Pulmonary artery endothelial cell (primary cell): ENCODE data around the gene INPP5A. TPM values are rescaled to one million over a fixed set of nuclear protein-coding genes. Genes with fewer than 3 reads are reported as not detected.
"Not testable (repeated sequence)": the region's sequence is repeated elsewhere in the genome, so short reads cannot be mapped to it uniquely, and the experiment has no call there.

ENCODE experiments used
- DNase-seq: peaks from one replicate; pipeline ENCODE4 v3.0.0-alpha.2; 2011; ENCODE audit warnings: low read depth, low spot score
- total RNA-seq: library from RNA; depleted of rRNA; stranded (reverse); fragments of >200 nt; gene quantifications from 2 replicates; pipeline ENCODE4 v1.2.3, GENCODE V29; 2014

The INPP5A gene
- total RNA-seq, 1 donor from 2014 or later = 25.4 TPM

DNA sequence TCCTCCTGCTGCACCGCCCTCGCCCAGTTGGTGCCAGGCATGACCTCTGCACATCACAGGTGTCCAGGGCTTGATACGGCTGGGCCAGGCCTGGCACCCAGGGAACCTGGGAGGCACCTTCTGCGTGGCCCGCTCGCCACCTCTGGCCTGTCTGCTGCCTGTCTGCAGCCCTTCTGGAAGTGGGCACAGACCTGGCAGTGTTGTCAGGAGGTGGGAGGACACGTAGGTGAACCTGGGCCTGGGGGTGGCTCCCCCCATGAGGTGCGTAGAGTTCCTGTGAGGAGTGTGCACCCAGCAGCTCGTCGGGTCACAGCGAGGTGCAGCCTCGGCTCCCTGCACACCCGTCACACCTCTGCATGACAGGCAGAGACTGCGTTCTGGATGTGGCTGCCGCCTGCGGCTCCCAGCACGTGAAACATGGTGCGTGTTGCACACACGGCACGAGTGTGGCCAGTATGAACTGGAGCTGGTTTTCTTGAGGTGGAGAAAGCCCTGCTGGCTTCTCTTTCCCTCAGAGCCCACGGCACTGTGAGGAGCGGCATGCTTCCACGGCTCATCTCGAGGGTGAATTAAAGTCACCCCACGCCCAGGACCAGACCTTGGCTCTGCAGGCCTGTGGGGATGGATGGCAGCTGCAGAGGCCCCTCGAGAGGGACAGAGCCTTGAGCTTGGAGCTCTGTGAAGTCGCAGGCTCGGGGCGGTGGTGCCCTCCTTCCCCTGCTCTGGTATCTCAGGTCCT is 24.8 kb downstream of the INPP5A start:
- DNase-seq = no peak

DNA sequence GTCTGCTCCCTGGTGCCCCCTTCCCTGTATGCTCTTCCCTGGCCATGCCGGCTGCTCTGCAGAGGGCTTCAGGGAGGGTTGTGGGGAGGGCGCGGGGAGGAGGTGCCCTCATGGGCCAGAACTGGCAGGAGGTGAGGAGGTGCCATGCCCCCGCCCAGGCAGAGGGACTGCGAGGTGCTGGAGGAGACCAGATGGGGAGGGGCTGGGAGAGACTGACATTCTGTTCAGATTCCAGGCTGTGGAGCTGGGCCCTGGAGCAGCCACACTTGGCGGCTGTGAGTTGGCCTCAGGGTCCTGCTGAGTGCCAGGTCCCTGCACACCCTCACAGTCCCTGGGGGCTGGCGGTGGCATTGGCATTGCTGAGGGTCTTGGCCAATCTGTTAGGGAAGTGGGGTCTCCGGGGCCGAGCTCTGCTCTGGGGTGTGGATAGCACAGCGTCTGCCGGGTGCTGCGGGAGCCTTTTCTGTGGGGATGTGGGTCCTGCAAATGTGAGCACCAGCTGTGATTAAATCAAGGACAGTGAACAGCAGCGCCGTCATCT is 25.4 kb downstream of the INPP5A start:
- DNase-seq = no peak

- DNase-seq = no peak
Measured at GRCh38 chr10:132563485-132564248, 26.1 kb downstream of the INPP5A start.

DNA sequence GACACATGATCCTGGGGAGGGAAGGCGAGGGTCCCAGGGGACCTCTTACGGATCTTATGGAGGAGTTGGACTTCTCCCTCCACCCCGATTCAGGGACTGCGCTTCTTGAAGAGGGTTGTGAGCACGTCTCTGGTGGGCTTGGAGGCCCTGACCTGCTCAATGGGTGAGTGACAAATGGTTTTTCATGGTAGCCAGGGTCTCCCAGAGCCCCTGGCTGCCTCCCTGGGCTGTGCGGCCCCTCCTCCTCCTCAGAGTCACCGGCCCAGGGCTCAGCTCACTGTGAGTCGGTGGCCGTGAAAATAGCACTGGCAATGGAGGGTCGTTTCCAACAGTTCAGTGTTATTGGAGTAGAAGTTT is 26.6 kb downstream of the INPP5A start:
- no peak for DNase-seq

- DNase-seq = no peak
Measured at GRCh38 chr10:132564690-132565089, 27.1 kb downstream of the INPP5A start.

DNA sequence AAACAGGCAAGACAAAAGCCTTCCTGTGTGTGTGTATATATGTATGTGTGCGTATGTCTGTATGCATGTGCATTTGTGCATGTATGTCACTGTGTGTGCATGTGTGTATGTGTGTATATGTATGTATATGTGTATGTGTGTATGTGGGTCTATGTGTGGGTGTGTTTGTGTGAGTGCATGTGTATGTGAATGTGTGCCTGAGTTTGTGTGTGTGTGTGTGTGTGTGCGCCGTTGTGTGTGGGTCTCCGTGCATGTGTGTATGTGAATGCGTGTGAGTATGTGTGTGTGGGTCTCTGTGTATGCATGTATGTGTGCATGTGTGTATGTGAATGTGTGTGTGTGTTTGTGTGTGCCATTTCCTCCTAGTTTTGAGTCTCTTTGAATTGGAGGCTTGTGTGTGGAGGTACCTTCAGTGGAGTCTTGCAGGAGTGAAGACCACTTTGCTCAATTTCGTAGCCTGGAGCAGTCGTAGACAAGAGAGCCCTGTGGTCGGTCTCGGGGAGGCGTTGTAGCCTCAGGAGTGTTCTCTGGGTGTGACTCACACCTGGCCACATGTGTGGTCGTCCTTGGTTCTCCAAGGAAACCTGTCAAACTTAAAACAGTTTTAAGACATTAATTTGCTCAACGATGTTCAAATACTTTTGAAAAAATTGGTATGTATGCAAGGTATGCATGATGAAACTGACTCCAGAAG is 28.1 kb downstream of the INPP5A start:
- DNase-seq = no peak

GRCh38 chr10:132566892-132567291 is 29.3 kb downstream of the INPP5A start:
- DNase-seq = no peak

- no peak for DNase-seq
Measured at GRCh38 chr10:132570265-132570664, 32.7 kb downstream of the INPP5A start.

GRCh38 chr10:132570771-132571649 is 33.4 kb downstream of the INPP5A start:
- DNase-seq = no peak

DNA sequence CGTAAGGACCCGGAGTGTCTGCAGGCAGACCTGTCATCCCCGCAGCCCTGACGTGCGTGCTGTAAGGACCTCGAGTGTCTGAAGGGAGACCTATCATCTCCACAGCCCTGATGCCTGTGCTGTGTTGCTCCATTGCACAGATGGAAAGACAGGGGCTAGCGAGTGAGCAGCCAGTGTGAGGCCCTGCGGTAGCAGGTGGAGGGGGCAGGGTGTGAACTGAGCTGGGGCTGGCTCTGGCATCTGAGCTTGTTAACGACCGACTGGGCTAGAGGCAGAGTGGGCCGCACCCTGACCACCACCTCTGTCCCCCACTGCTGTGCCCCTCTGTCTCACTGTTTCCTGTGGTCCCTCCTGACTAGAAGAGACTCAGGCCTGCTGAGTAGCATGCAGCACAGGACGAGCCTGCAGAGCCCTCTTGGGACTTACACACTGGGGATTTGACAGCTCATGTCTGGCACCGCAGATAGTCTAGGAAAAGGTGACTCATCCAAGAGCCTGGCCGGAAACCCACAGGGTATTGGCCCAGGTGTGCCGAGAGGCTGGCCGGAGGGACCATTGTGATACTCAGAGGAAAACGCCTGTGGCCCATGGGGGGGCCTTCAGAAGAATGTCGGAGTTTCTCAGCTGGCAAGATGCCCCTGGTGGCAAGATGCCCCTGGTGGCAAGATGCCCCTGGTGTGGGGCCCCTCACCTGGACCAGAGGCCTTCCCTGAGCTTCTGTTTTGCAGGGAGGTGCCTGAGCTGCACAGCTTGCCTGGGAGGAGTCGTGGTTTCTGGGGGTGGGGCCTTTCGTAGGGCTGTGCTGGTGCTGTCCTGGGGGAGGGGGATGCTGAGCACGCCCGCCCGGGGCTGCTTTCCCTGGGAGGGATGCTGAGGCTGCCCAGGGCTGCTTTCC is 34.3 kb downstream of the INPP5A start:
- peak; percentile 41 for DNase-seq

- DNase-seq = no peak
Measured at GRCh38 chr10:132572545-132572937, 35.0 kb downstream of the INPP5A start.

DNA sequence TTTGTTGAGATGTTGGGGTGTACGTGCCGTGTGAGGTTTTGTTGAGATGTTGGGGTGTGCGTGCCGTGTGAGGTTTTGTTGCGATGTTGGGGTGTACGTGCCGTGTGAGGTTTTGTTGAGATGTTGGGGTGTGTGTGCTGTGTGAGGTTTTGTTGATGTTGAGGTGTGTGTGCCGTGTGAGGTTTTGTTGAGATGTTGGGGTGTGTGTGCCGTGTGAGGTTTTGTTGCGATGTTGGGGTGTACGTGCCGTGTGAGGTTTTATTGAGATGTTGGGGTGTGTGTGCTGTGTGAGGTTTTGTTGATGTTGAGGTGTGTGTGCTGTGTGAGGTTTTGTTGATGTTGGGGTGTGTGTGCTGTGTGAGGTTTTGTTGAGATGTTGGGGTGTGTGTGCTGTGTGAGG is 35.4 kb downstream of the INPP5A start:
- DNase-seq = not testable (repeated sequence)

DNA sequence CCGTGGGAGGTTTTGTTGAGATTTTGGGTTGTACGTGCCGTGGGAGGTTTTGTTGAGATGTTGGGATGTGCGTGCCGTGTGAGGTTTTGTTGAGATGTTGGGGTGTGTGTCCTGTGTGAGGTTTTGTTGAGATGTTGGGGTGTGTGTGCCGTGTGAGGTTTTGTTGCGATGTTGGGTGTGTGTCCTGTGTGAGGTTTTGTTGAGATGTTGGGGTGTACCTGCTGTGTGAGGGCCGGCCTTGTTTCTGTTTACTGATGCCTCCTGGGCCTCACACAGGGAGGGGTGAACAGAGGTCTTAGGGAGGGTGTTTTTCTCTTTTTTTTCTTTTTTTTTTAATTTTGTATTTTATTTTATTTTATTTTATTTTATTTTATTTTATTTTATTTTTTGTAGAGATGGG is 36.7 kb downstream of the INPP5A start:
- DNase-seq = no peak

GRCh38 chr10:132574783-132575319 is 37.3 kb downstream of the INPP5A start:
- DNase-seq = no peak

DNA sequence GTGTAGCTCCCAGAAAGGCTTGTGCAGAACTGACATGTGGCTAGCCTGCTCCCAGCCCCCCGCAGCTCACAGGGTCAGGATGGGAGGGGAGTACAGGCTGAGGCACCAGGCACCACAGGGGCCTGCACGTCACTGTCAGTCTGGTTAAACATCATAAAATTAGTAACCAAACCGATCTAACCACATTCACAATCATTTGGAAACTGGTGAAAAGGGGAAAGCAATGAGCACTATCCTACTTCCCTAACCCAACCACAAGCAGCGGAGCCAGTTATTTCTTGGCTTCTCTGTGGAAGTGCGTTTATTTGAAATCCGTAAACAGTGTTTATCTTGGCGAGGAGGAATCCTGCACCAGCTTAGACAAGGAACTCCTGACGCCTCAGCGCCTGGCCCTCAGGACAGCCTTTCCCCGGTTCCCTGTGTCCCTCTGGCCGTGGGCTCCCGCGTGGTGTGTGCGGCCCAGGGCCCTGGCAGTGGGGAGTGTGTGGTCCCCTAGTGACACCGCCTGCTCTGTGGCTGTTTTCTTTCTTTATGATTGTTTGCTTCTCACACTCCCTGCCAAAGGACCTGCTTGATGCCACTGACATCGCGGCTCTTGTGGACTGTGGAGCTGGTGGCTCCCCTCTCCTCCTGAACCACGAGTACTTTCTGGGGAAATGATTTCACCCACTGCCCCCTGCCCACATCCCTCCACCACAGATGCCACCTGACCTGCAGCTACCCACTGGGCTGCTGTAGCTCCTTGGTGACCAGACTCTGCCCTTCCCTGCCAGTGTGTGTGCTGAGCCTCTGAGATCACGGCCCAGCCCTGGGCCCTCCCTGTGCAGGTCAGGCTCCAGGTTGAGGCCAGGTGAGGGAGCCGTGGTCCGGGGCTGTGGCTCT is 38.0 kb downstream of the INPP5A start:
- no peak for DNase-seq

- no peak for DNase-seq
Measured at GRCh38 chr10:132576671-132577349, 39.2 kb downstream of the INPP5A start.

- DNase-seq = no peak
Measured at GRCh38 chr10:132577350-132578003, 39.9 kb downstream of the INPP5A start.
